OCI-LY3 (cell line): ENCODE data around the gene TVP23A.

Experiments
- H2AFZ ChIP-seq: fragments of 200-600, 300-600 bp; shearing (Covaris generic); 2 replicates; pipeline ENCODE4 v1.6.0; 2014; ENCODE audit warnings: antibody characterized with exemption, low read depth, low read length
- H3K27ac ChIP-seq: fragments of 200-600, 300-600 bp; sonication (generic); 2 replicates; pipeline ENCODE4 v1.5.1; 2014; ENCODE audit warnings: mild to moderate bottlenecking, low read length, moderate library complexity, mixed read lengths
- H3K27me3 ChIP-seq: fragments of 200-600, 300-600 bp; sonication (generic); 2 replicates; pipeline ENCODE4 v1.6.1; 2014; ENCODE audit warnings: low read depth, low read length, mixed read lengths
- H3K36me3 ChIP-seq: fragments of 200-600, 300-600 bp; sonication (generic); replicated peaks from 2 replicates; pipeline ENCODE3; 2014; ENCODE audit warnings: low read depth, low read length, mixed read lengths
- H3K4me1 ChIP-seq: fragments of 300-600, 200-600 bp; sonication (generic); 2 replicates; pipeline ENCODE4 v1.6.1; 2014; ENCODE audit warnings: low read length, mixed read lengths
- H3K4me2 ChIP-seq: fragments of 200-600, 300-600 bp; sonication (generic); 2 replicates; pipeline ENCODE4 v1.6.1; 2014; ENCODE audit warnings: low read length, mixed read lengths
- H3K4me3 ChIP-seq: fragments of 300-600, 200-600 bp; sonication (generic); 2 replicates; pipeline ENCODE4 v1.5.1; 2014; ENCODE audit warnings: antibody characterized with exemption, mild to moderate bottlenecking, low read length, moderate library complexity
- H3K79me2 ChIP-seq: fragments of 300-600, 200-600 bp; shearing (Covaris generic); 2 replicates; pipeline ENCODE4 v1.6.1; 2014; ENCODE audit warnings: mild to moderate bottlenecking, low read length, mixed read lengths
- H3K9ac ChIP-seq: fragments of 300-600, 200-600 bp; shearing (Covaris generic); 2 replicates; pipeline ENCODE4 v1.6.0; 2014; ENCODE audit warnings: mild to moderate bottlenecking, low read length, moderate library complexity
- H3K9me3 ChIP-seq: fragments of 200-600, 300-600 bp; shearing (Covaris generic); 2 replicates; pipeline ENCODE4 v1.6.1; 2014; ENCODE audit warnings: low read length, mixed read lengths; ENCODE audit not compliant: insufficient read depth
- H4K20me1 ChIP-seq: fragments of 200-600, 300-600 bp; sonication (generic); 2 replicates; pipeline ENCODE4 v1.6.1; 2016; ENCODE audit warnings: low read length, mixed read lengths; ENCODE audit not compliant: insufficient read depth
- CTCF ChIP-seq: fragments of 200-600, 300-600 bp; sonication (generic); IDR thresholded peaks from 2 replicates; pipeline ENCODE4 v1.5.1; 2014; ENCODE audit warnings: antibody characterized with exemption, low read length, low read depth
- EZH2phosphoT487 ChIP-seq: fragments of 200-600 bp; shearing (Covaris generic); IDR thresholded peaks from 2 replicates; pipeline ENCODE4 v1.6.1; 2018; ENCODE audit warnings: antibody characterized with exemption, mixed run types, low read depth

The TVP23A gene

GRCh38 chr16:10776280-10776679 is 42.3 kb downstream of the TVP23A start:
- H3K4me1 ChIP-seq: peaks cover 60% of the 10 kb centered on the region
- no peaks in the 10 kb centered on the region for H4K20me1 ChIP-seq
- no peaks in the 10 kb centered on the region for H3K9me3 ChIP-seq
- H3K79me2 ChIP-seq: no peaks in the 10 kb centered on the region
- peak overlapping the region; percentile 24; the same call in 1 of the 2 replicates for H3K4me3 ChIP-seq
- H3K9ac ChIP-seq: no peak overlapping the region
- peak overlapping the region; percentile 64 for H3K27ac ChIP-seq
- TF ChIP-seq EZH2phosphoT487 (no peak), CTCF (no peak)
- H3K4me2 ChIP-seq: peak overlapping the region; percentile 73
- H3K27me3 ChIP-seq: peaks cover 2% of the 10 kb centered on the region; the same call in 1 of the 2 replicates
- no peaks in the 10 kb centered on the region for H3K36me3 ChIP-seq
- no peak overlapping the region for H2AFZ ChIP-seq

GRCh38 chr16:10770907-10771306 is 47.7 kb downstream of the TVP23A start:
- no peak for TF ChIP-seq EZH2phosphoT487
- no peak for TF ChIP-seq CTCF
- Histone ChIP-seq H3K27me3 (no peaks in the 10 kb centered on the region), H3K9me3 (no peaks in the 10 kb centered on the region), H3K27ac (no peak overlapping the region), H3K4me1 (peaks cover 36% of the 10 kb centered on the region), H3K4me3 (no peak overlapping the region), H4K20me1 (no peaks in the 10 kb centered on the region), H3K36me3 (peaks cover 20% of the 10 kb centered on the region), H3K9ac (no peak overlapping the region), H3K79me2 (no peaks in the 10 kb centered on the region), H2AFZ (no peak overlapping the region), H3K4me2 (no peak overlapping the region)

GRCh38 chr16:10769381-10769780 is 49.2 kb downstream of the TVP23A start:
- H3K4me2 ChIP-seq: no peak overlapping the region
- H3K4me1 ChIP-seq: peaks cover 33% of the 10 kb centered on the region
- no peak for TF ChIP-seq EZH2phosphoT487
- TF ChIP-seq CTCF: no peak
- no peak overlapping the region for H3K9ac ChIP-seq
- H3K36me3 ChIP-seq: peaks cover 24% of the 10 kb centered on the region
- no peak overlapping the region for H2AFZ ChIP-seq
- no peak overlapping the region for H3K4me3 ChIP-seq
- no peak overlapping the region for H3K27ac ChIP-seq
- H3K27me3 ChIP-seq: no peaks in the 10 kb centered on the region
- H3K9me3 ChIP-seq: no peaks in the 10 kb centered on the region
- H4K20me1 ChIP-seq: no peaks in the 10 kb centered on the region
- H3K79me2 ChIP-seq: no peaks in the 10 kb centered on the region

GRCh38 chr16:10767127-10767526 is 51.5 kb downstream of the TVP23A start:
- H3K9me3 ChIP-seq: no peaks in the 10 kb centered on the region
- TF ChIP-seq EZH2phosphoT487: no peak
- no peak for TF ChIP-seq CTCF
- H4K20me1 ChIP-seq: no peaks in the 10 kb centered on the region
- H3K27me3 ChIP-seq: no peaks in the 10 kb centered on the region
- H3K36me3 ChIP-seq: peaks cover 45% of the 10 kb centered on the region
- H3K9ac ChIP-seq: no peak overlapping the region
- no peaks in the 10 kb centered on the region for H3K79me2 ChIP-seq
- no peak overlapping the region for H2AFZ ChIP-seq
- H3K27ac ChIP-seq: no peak overlapping the region
- H3K4me1 ChIP-seq: peaks cover 32% of the 10 kb centered on the region
- no peak overlapping the region for H3K4me3 ChIP-seq
- H3K4me2 ChIP-seq: no peak overlapping the region
